Measurements from ENCODE around the gene ARHGAP18.

- no peak for TF ChIP-seq YY1 (IDR thresholded peaks at IDR 0.05; ENCODE audit: insufficient read depth, insufficient read length)
- TF ChIP-seq ZNF274 (IDR thresholded peaks at IDR 0.05; ENCODE audit: low read depth, low read length) = no peak
Observed at GRCh38 chr6:129633529-129633928, 76.4 kb downstream of the ARHGAP18 start.
